Fibroblast of villous mesenchyme (primary cell): ENCODE data around the gene PPIL1. TPM values are rescaled to one million over a fixed set of nuclear protein-coding genes. Genes with fewer than 3 reads are reported as not detected.
A peak's percentile ranks its signal among the peaks of the same experiment; 100 is the strongest.

Experiments
- DNase-seq: peaks from one replicate; pipeline ENCODE4 v3.0.0-alpha.2; 2010; ENCODE audit warnings: low read depth
- H3K4me3 ChIP-seq: 2 replicates; pipeline ENCODE4 v1.5.1; 2011; ENCODE audit warnings: low read depth, mild to moderate bottlenecking, low read length
- CTCF ChIP-seq: IDR thresholded peaks from 2 replicates; pipeline ENCODE4 v1.5.1; 2012; ENCODE audit warnings: low read depth, mild to moderate bottlenecking, low read length; ENCODE audit not compliant: insufficient read depth
- total RNA-seq: library from RNA; depleted of rRNA; stranded (reverse); fragments of >200 nt; gene quantifications from 2 replicates; pipeline ENCODE4 v1.2.3, GENCODE V29; 2012

The PPIL1 gene
- 25.4 and 55.3 TPM in 2 replicates for total RNA-seq

DNA sequence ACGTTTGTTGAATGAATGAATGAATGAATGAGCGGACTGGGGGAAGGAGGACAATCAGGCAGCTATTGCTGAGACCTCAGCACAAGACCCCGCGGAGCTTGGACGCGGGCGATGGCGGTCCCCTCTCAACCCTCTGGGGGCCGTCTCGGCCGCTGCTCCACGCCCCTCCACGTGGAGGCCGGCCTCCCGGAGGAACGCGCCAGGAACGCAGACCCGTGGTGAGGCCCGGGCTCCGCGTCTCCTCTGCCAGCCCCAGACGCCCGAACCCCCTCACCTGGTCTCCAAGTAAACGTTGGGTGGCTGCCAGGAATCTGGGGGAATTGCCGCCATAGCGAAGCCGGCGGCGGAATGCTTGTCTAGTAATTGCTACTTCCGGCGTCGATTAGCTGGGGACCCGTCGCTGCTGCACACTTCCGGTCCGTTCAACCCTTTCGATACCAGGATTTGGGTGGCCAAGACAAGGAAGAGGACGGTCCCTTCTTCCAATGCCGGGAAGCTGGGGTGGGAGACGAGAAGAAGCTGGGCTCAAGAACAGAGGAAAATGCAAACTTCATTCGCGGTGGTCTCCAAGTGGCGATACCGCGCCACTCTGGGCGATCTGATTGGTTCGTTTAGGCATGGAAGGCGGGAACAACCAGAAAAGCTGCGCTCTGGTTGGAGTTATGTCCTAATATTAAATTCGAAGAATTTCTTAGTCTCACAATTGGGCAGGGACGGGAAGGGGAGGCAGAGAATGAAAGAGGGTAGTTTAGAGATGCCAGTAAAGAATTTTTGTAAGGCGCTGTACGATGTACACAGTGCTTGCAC, at the start of gene PPIL1:
PPIL1 (minus strand) TSS at position 361 of the 807 bp plus-strand sequence; CDS start at position 330, 31 bp downstream.
- DNase-seq: peak; percentile 90
- H3K4me3 ChIP-seq: peak within 1 kb of the TSS; percentile 99
- TF ChIP-seq CTCF: no peak

GRCh38 chr6:36924131-36924530, 49.5 kb upstream of the PPIL1 start:
- DNase-seq: peak; percentile 78
- no peak for TF ChIP-seq CTCF
- no peak overlapping the region for H3K4me3 ChIP-seq

DNA sequence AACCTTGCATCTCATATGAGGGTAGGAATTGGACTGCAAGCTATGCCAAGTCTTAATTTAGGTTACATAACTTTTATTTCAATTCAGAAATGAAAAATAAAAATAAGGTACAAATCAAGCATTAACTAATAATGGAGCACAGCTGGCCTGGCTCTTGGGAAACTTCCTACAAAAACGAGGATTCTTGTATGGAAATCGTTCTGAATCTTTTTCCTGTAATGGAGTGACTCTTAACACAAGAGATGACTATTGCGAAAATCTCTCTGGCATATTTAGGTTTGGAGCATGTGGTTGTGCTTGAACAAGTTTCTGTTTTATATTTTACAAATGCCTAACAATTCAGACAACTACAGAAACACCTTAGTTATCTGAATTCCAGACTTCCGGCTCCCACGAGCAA, 45.9 kb upstream of the PPIL1 start:
- DNase-seq: peak; percentile 82

GRCh38 chr6:36920049-36920448, 45.4 kb upstream of the PPIL1 start:
- no peak overlapping the region for H3K4me3 ChIP-seq
- DNase-seq: no peak
- TF ChIP-seq CTCF: no peak

More for the DNA sequence above, 45.9 kb upstream of the PPIL1 start:
- H3K4me3 ChIP-seq: no peak overlapping the region
- TF ChIP-seq CTCF: no peak

DNA sequence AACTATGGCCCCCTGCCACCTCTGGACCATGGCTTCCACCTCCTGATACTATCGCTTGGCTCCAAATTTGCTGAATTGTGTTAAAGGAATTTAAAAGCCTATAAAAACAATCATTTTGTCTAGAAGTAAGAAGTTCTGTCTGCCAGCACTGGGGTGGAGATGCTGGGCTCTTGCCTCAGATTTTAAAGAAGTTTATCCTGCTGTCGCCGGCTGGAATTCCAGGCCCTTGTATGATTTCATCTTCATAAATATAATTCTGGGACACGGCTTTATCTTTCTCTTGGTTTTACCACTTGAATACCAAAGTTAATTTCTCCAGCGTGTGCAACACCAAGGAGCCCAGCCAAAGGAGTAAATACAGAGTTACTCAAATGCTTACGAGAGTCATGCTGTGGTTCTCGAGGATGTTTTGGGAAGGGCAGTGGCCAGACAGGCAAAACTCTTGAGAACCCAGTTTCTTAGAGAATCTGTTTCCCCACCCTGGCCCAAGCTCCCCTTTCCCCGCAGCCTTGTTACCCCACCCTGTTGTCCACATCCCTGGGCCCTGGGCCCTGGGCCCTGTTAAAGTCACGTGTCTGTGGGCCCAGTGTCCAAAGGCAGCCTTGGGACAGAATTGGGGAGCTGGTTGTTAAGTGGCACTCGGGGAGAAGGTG, 43.1 kb upstream of the PPIL1 start:
- TF ChIP-seq CTCF: no peak
- peak; percentile 88 for DNase-seq
- no peak overlapping the region for H3K4me3 ChIP-seq

GRCh38 chr6:36916126-36916525, 41.5 kb upstream of the PPIL1 start:
- no peak for DNase-seq
- no peak for TF ChIP-seq CTCF
- H3K4me3 ChIP-seq: no peak overlapping the region
